Measurements from ENCODE around the gene GCH1. TPM values are rescaled to one million over a fixed set of nuclear protein-coding genes. Genes with fewer than 3 reads are reported as not detected.

Gene GCH1
- total RNA-seq, 1 donor: 1.9 TPM

DNA sequence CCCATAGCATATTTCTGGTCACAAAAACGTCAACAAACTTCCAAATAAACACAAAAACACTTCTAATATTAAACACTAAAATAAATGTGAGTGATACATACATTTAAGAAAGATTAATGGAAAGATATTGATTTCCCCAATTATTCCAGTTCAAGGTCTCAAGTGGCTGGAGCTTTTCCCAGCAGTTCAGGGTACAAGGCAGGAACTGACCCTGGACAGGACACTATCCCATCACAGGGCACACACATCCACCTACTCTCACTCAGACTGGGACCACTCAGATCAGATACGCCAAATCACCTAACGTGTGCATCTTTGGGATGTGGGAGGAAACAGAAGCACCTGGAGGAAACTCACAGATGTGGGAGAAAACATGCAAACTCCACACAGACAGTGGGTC, 50.4 kb downstream of the GCH1 start:
- no peak for DNase-seq (ENCODE audit: low read depth)
- TF ChIP-seq, protein P1, sequence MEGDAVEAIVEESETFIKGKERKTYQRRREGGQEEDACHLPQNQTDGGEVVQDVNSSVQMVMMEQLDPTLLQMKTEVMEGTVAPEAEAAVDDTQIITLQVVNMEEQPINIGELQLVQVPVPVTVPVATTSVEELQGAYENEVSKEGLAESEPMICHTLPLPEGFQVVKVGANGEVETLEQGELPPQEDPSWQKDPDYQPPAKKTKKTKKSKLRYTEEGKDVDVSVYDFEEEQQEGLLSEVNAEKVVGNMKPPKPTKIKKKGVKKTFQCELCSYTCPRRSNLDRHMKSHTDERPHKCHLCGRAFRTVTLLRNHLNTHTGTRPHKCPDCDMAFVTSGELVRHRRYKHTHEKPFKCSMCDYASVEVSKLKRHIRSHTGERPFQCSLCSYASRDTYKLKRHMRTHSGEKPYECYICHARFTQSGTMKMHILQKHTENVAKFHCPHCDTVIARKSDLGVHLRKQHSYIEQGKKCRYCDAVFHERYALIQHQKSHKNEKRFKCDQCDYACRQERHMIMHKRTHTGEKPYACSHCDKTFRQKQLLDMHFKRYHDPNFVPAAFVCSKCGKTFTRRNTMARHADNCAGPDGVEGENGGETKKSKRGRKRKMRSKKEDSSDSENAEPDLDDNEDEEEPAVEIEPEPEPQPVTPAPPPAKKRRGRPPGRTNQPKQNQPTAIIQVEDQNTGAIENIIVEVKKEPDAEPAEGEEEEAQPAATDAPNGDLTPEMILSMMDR (IDR thresholded peaks at IDR 0.05; ENCODE audit: insufficient read depth, low read length): no peak
- no peak overlapping the region for H3K4me3 ChIP-seq (ENCODE audit: low read depth, low read length)

GRCh38 chr14:54848910-54849309, 53.7 kb downstream of the GCH1 start:
- DNase-seq (ENCODE audit: low read depth): no peak
- H3K4me3 ChIP-seq (ENCODE audit: low read depth, low read length): no peak overlapping the region
- TF ChIP-seq, protein P1 (IDR thresholded peaks at IDR 0.05; ENCODE audit: insufficient read depth, low read length): no peak

GRCh38 chr14:54845641-54846040, 57.0 kb downstream of the GCH1 start:
- no peak for DNase-seq (ENCODE audit: low read depth)
- TF ChIP-seq, protein P1 (IDR thresholded peaks at IDR 0.05; ENCODE audit: insufficient read depth, low read length): no peak
- H3K4me3 ChIP-seq (ENCODE audit: low read depth, low read length): no peak overlapping the region

GRCh38 chr14:54844479-54844878, 58.1 kb downstream of the GCH1 start:
- TF ChIP-seq, protein P1 (IDR thresholded peaks at IDR 0.05; ENCODE audit: insufficient read depth, low read length): no peak
- no peak overlapping the region for H3K4me3 ChIP-seq (ENCODE audit: low read depth, low read length)
- DNase-seq (ENCODE audit: low read depth): no peak

GRCh38 chr14:54840798-54841197, 61.8 kb downstream of the GCH1 start:
- no peak overlapping the region for H3K4me3 ChIP-seq (ENCODE audit: low read depth, low read length)
- DNase-seq (ENCODE audit: low read depth): no peak
- TF ChIP-seq, protein P1 (IDR thresholded peaks at IDR 0.05; ENCODE audit: insufficient read depth, low read length): no peak

DNA sequence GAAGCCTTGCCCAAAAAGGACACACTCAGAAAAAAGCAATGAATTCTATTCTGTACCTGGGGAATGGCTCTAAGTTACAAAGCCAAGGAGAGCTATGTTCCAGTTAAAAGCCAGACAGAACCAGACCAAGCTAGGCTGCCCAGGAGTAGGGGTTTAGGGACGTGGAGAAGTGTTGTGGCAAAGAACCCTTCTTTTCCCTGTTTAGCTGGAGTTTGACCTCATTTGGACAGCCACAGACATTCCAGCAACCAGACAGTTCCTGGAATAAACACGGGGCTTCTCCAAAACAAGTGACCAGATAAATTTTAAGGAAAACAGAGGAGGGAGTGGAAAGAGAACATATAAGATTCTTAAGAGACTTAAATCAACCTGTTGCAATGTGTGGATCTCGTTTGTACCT, 62.3 kb downstream of the GCH1 start:
- H3K4me3 ChIP-seq (ENCODE audit: low read depth, low read length): no peak overlapping the region
- TF ChIP-seq, protein P1 (IDR thresholded peaks at IDR 0.05; ENCODE audit: insufficient read depth, low read length): no peak
- DNase-seq (ENCODE audit: low read depth): peak; percentile 15

- TF ChIP-seq, protein P1 (IDR thresholded peaks at IDR 0.05; ENCODE audit: insufficient read depth, low read length): no peak
- no peak overlapping the region for H3K4me3 ChIP-seq (ENCODE audit: low read depth, low read length)
- peak; percentile 72 for DNase-seq (ENCODE audit: low read depth)
Measured at GRCh38 chr14:54839701-54840119, 62.9 kb downstream of the GCH1 start.
